Prostate gland (tissue), 2 donors: ENCODE data around the gene IL1RAPL2. TPM values are rescaled to one million over a fixed set of nuclear protein-coding genes. Genes with fewer than 3 reads are reported as not detected.

ENCODE experiments used
- DNase-seq: peaks from one replicate; pipeline ENCODE4 v3.0.0-alpha.2; 2019; ENCODE audit warnings: low spot score
- H3K27ac ChIP-seq, 2 donors: fragments of 200-600 bp; sonication (generic); 2 replicates each; pipeline ENCODE4 v1.5.1; 2017 to 2019
- H3K27me3 ChIP-seq: fragments of 200-600 bp; sonication (generic); replicated peaks from 2 replicates; pipeline ENCODE4 v1.5.1; 2019; ENCODE audit not compliant: insufficient read depth
- H3K36me3 ChIP-seq, 2 donors: fragments of 200-600 bp; sonication (generic); 1 replicate in 1 of 2; 2 replicates in 1 of 2; pipeline versions ENCODE4 v1.5.1 to v1.8.1; 2017 to 2019
- H3K4me1 ChIP-seq: fragments of 200-600 bp; sonication (generic); replicated peaks from 2 replicates; pipeline ENCODE4 v1.5.1; 2019
- H3K4me3 ChIP-seq, 2 donors: fragments of 200-600 bp; sonication (generic); 2 replicates each; pipeline ENCODE4 v1.5.1; 2017 to 2019
- H3K9me3 ChIP-seq: fragments of 200-600 bp; sonication (generic); 2 replicates; pipeline ENCODE4 v1.5.1; 2017
- POLR2A ChIP-seq: fragments of 450-650 bp; IDR thresholded peaks from one replicate; pipeline ENCODE4 v1.6.1; 2016; ENCODE audit warnings: antibody characterized with exemption, mild to moderate bottlenecking
- POLR2AphosphoS5 ChIP-seq: sonication (generic); formaldehyde crosslinking; IDR thresholded peaks from one replicate; pipeline ENCODE4 v1.6.1; 2017; ENCODE audit warnings: antibody characterized with exemption
- WGBS: methylation state at CpG from one replicate; pipeline ENCODE4 v1.1.5; 2018; 5-methylcytosine and 5-hydroxymethylcytosine counted together
- intact Hi-C: fragments of 100-400 bp; cut with DNase I; formaldehyde crosslinking; loops from one replicate; pipeline ENCODE4 v1.14.2; 2022
- total RNA-seq, 2 donors: library from RNA; depleted of rRNA; stranded (reverse); fragments of >200 nt; gene quantifications; one replicate each; pipeline ENCODE4 v1.1.0, GENCODE V29; 2016
- TF ChIP-seq, protein P1 (sequence below), 4 experiments: fragments of 200-600 bp in 2 of 4; fragments of 450-650 bp in 2 of 4; sonication (generic) in 2 of 4; IDR thresholded peaks; 1 replicate in 3 of 4; 2 replicates in 1 of 4; pipeline ENCODE4 v1.5.1; 2016 to 2019; ENCODE audit warnings: antibody characterized with exemption in 4 of 4, mild to moderate bottlenecking in 2 of 4, moderate library complexity in 2 of 4

Gene IL1RAPL2
- total RNA-seq, 2 donors from 2014 or later, result 0.51 TPM; not detected in 1

DNA sequence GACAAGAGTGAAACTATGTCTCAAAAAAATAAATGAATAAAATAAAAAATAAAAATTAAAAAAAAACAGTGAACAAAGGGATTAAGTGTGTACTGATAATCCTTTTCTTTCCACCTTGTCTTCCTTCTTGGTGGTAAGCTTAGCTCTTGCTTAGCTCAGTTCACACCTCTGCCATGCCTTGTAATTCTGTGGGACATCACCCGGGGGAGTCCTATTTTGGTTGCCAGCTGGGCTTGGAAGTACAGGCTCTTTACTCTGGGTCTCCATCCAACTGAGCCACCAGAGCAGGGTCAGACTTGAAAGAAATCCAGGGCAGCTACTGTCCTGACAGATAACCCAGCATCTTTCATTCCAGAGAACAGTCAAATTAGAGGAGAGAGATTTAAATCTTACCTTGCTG lies 858.7 kb downstream of the IL1RAPL2 start:
- H3K27me3 ChIP-seq, result no peaks in the 10 kb centered on the region
- no peaks in the 10 kb centered on the region for H3K9me3 ChIP-seq
- no peaks in the 10 kb centered on the region for H3K36me3 ChIP-seq
- 54% methylated on average over 1 of the region's 1 CpG for WGBS
- DNase-seq, result no peak
- intact Hi-C loops, result no loop called here
- no peak overlapping the region for H3K4me3 ChIP-seq
- H3K27ac ChIP-seq, result no peak overlapping the region
- no peaks in the 10 kb centered on the region for H3K4me1 ChIP-seq
- TF ChIP-seq, protein P1, sequence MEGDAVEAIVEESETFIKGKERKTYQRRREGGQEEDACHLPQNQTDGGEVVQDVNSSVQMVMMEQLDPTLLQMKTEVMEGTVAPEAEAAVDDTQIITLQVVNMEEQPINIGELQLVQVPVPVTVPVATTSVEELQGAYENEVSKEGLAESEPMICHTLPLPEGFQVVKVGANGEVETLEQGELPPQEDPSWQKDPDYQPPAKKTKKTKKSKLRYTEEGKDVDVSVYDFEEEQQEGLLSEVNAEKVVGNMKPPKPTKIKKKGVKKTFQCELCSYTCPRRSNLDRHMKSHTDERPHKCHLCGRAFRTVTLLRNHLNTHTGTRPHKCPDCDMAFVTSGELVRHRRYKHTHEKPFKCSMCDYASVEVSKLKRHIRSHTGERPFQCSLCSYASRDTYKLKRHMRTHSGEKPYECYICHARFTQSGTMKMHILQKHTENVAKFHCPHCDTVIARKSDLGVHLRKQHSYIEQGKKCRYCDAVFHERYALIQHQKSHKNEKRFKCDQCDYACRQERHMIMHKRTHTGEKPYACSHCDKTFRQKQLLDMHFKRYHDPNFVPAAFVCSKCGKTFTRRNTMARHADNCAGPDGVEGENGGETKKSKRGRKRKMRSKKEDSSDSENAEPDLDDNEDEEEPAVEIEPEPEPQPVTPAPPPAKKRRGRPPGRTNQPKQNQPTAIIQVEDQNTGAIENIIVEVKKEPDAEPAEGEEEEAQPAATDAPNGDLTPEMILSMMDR (IDR thresholded peaks at IDR 0.05), result no peak
- TF ChIP-seq POLR2AphosphoS5, result no peak
- TF ChIP-seq POLR2A, result no peak

DNA sequence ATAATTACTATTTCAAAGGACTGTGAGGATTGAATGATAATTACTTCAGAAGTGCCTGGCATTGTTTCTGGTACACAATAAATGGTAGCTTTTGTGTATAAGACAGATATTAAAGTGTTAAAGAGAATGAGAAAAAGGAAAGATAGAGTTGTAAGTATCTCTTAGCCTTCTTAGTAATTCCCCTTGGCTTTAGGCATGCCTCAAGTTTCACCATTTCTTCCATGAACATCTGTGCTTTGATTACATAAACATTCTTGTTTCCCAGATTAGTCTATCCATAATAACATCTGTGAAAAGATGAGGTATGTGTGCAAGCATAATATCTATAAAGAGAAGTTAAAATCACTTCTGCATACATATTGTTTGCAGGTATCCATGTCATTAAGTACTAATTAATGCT lies 885.4 kb downstream of the IL1RAPL2 start:
- Histone ChIP-seq H3K27me3 (no peaks in the 10 kb centered on the region), H3K27ac (no peak overlapping the region), H3K36me3 (no peaks in the 10 kb centered on the region), H3K4me1 (no peaks in the 10 kb centered on the region), H3K9me3 (no peaks in the 10 kb centered on the region), H3K4me3 (no peak overlapping the region)
- TF ChIP-seq, protein P1 (IDR thresholded peaks at IDR 0.05), result no peak
- TF ChIP-seq POLR2A (no peak), POLR2AphosphoS5 (no peak)
- no peak for DNase-seq
- intact Hi-C loops, result no loop called here

DNA sequence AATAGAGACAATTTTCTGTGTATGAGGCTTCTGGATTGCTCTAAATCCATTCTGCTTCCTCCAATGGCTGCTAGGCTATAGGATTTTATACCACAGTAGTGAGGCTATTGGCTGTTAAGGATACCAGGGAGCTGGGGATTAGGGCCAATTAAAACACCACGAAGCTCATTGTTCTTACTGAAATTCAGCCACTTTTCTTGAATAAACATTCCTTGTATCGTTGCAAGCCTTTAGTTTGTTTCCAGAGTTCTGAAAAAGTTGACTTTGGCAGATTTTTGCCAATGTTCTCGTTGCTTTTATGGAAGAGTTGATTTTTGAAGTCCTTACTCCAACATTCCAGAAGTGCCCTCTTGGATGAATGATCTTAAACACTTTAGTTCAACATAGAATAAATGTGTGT lies 892.8 kb downstream of the IL1RAPL2 start:
- no peak for TF ChIP-seq POLR2A
- TF ChIP-seq POLR2AphosphoS5, result no peak
- TF ChIP-seq, protein P1 (IDR thresholded peaks at IDR 0.05), result no peak
- 24% methylated on average over 3 of the region's 3 CpGs for WGBS

DNA sequence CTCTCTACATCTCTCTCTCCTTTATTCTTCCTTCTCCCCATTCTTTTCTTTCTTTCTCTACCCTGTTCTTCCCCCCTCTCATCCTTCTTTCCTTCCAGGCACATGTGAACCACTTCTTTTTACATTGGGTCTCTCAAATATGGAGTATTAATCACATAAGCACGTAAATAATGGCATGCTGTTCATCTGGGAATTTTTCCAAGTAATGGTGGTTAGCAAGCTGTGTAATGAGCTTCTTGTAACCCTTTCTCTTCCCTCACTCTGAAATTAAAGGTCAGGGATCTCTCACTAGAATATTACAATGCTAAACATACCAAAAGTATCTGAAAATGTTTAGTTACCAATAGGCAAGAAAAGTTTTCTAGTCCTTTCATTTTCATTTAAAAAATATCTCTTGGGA lies 894.4 kb downstream of the IL1RAPL2 start:
- TF ChIP-seq POLR2AphosphoS5 (no peak), POLR2A (no peak)
- TF ChIP-seq, protein P1 (IDR thresholded peaks at IDR 0.05), result no peak
- intact Hi-C loops, result no loop called here

More for the DNA sequence above, 892.8 kb downstream of the IL1RAPL2 start:
- no peaks in the 10 kb centered on the region for H3K4me1 ChIP-seq
- no peak overlapping the region for H3K4me3 ChIP-seq
- H3K27me3 ChIP-seq, result no peaks in the 10 kb centered on the region
- no peaks in the 10 kb centered on the region for H3K9me3 ChIP-seq
- no peak overlapping the region for H3K27ac ChIP-seq
- DNase-seq, result no peak
- intact Hi-C loops, result no loop called here
- H3K36me3 ChIP-seq, result no peaks in the 10 kb centered on the region

DNA sequence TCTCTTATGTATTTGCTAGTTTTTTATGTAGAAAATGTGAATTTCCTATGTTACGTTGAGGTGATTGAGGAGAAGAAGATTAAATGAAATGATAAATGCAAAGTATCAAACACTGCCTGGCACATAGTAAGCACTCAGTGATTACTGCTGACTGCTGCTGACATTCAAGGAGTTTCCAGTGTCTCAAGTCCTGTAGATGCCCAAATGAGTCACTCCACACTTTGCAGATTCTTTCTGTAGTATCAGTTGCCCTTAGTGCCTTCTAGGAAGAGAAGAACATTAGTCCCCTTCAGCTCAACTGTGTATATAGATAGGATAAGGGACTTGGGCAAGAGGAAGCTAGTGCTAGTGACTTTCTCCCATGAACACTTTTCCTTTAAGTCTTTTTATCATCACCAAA lies 895.0 kb downstream of the IL1RAPL2 start:
- no peaks in the 10 kb centered on the region for H3K36me3 ChIP-seq
- H3K9me3 ChIP-seq, result no peaks in the 10 kb centered on the region
- H3K4me3 ChIP-seq, result no peak overlapping the region
- H3K27ac ChIP-seq, result no peak overlapping the region
- intact Hi-C loops, result no loop called here
- TF ChIP-seq POLR2A (no peak), POLR2AphosphoS5 (no peak)
- TF ChIP-seq, protein P1 (IDR thresholded peaks at IDR 0.05), result no peak
- H3K27me3 ChIP-seq, result no peaks in the 10 kb centered on the region
- H3K4me1 ChIP-seq, result no peaks in the 10 kb centered on the region
- 94% methylated on average over 1 of the region's 1 CpG for WGBS
- DNase-seq, result no peak

More for the DNA sequence above, 894.4 kb downstream of the IL1RAPL2 start:
- H3K27ac ChIP-seq, result no peak overlapping the region
- H3K27me3 ChIP-seq, result no peaks in the 10 kb centered on the region
- no peaks in the 10 kb centered on the region for H3K36me3 ChIP-seq
- no peak for DNase-seq
- WGBS, result 27% methylated on average over 1 of the region's 1 CpG
- no peaks in the 10 kb centered on the region for H3K4me1 ChIP-seq
- no peak overlapping the region for H3K4me3 ChIP-seq
- H3K9me3 ChIP-seq, result no peaks in the 10 kb centered on the region
